CD4-positive, alpha-beta T cell (primary cell): Measurements from ENCODE around the gene AREG. TPM values are rescaled to one million over a fixed set of nuclear protein-coding genes. Genes with fewer than 3 reads are reported as not detected.

ENCODE experiments used
- ATAC-seq: fragments of 200-7000 bp; cut with Tn5 transposase; one replicate; pipeline ENCODE4 v1.10.0; 2022; ENCODE audit warnings: mild to moderate bottlenecking; ENCODE audit not compliant: poor library complexity
- CTCF ChIA-PET: fragments of 350-600 bp; sonication (Branson Sonifier 250); formaldehyde crosslinking; loops from one replicate; lab custom pipeline; 2021; ENCODE audit warnings: antibody characterized with exemption, inconsistent platforms; lab: Charles Lee
- POLR2A ChIA-PET: fragments of 350-600 bp; sonication (Branson Sonifier 250); formaldehyde crosslinking; loops from one replicate; lab custom pipeline; 2021; ENCODE audit warnings: antibody characterized with exemption, inconsistent platforms; lab: Charles Lee
- DNase-seq, 14 experiments: peaks; one replicate each; pipeline ENCODE4 v3.0.0-alpha.2; 2013 to 2020; ENCODE audit warnings: mixed read lengths in 2 of 14
- H3K27ac ChIP-seq, 2 donors: one replicate each; pipeline versions ENCODE4 v1.5.1 to v1.7.0; 2013; ENCODE audit warnings: low read length in 2 of 2, low read depth in 1 of 2, mild to moderate bottlenecking in 1 of 2
- H3K27me3 ChIP-seq, 2 experiments: 1 replicate in 1 of 2; 2 replicates in 1 of 2; pipeline versions ENCODE4 v1.6.1 to v1.7.0; 2013; ENCODE audit warnings: low read length in 2 of 2, control low read depth in 1 of 2, mild to moderate bottlenecking in 1 of 2, moderate library complexity in 1 of 2; ENCODE audit not compliant: insufficient read depth in 2 of 2, control insufficient read depth in 1 of 2
- H3K36me3 ChIP-seq: one replicate; pipeline ENCODE4 v1.6.1; 2013; ENCODE audit warnings: low read length, control low read depth; ENCODE audit not compliant: insufficient read depth
- H3K4me1 ChIP-seq: one replicate; pipeline ENCODE4 v1.6.1; 2013; ENCODE audit warnings: low read length, control low read depth; ENCODE audit not compliant: insufficient read depth
- H3K4me3 ChIP-seq: one replicate; pipeline ENCODE4 v1.5.1; 2013; ENCODE audit warnings: mild to moderate bottlenecking, low read length, moderate library complexity
- H3K9me3 ChIP-seq, 2 experiments: 1 replicate in 1 of 2; 2 replicates in 1 of 2; pipeline versions ENCODE4 v1.6.1 to v1.7.0; 2013; ENCODE audit warnings: low read length in 2 of 2, mild to moderate bottlenecking in 2 of 2, control low read depth in 1 of 2, moderate library complexity in 1 of 2; ENCODE audit not compliant: control insufficient read depth in 1 of 2, insufficient read depth in 1 of 2
- H3K27ac Mint-ChIP-seq: one replicate; pipeline ENCODE4 v1.8.0; 2020; ENCODE audit warnings: mixed read lengths
- H3K27me3 Mint-ChIP-seq: one replicate; pipeline ENCODE4 v1.8.0; 2021; ENCODE audit warnings: mixed read lengths
- H3K36me3 Mint-ChIP-seq: one replicate; pipeline ENCODE4 v1.8.0; 2021; ENCODE audit warnings: low read depth, mixed read lengths
- H3K4me1 Mint-ChIP-seq: one replicate; pipeline ENCODE4 v1.8.0; 2021; ENCODE audit warnings: low read depth, mixed read lengths
- H3K4me3 Mint-ChIP-seq: one replicate; pipeline ENCODE4 v1.8.0; 2020; ENCODE audit warnings: mild to moderate bottlenecking, mixed read lengths
- H3K9me3 Mint-ChIP-seq: one replicate; pipeline ENCODE4 v1.8.0; 2020; ENCODE audit warnings: mixed read lengths
- CTCF ChIP-seq: fragments of 200-600 bp; IDR thresholded peaks from one replicate; pipeline ENCODE4 v1.8.0; 2022; ENCODE audit warnings: antibody characterized with exemption, mild to moderate bottlenecking
- intact Hi-C, 2 experiments: fragments of 100-400 bp; cut with DNase I in 1 of 2; cut with micrococcal nuclease in 1 of 2; formaldehyde crosslinking; loops; one replicate each; pipeline versions ENCODE4 v1.15.1 to v1.9.0; 2023 to 2025; cut with DNase I, micrococcal nuclease
- total RNA-seq, 174 experiments: library from RNA in 2 of 174; stranded (reverse) in 2 of 174; gene quantifications; one replicate each; pipeline ENCODE4 v1.2.3 and lab custom pipeline; 2021 to 2026

Gene AREG
- total RNA-seq, 2 experiments from 2014 or later: 57.9 to 63.8 TPM

DNA sequence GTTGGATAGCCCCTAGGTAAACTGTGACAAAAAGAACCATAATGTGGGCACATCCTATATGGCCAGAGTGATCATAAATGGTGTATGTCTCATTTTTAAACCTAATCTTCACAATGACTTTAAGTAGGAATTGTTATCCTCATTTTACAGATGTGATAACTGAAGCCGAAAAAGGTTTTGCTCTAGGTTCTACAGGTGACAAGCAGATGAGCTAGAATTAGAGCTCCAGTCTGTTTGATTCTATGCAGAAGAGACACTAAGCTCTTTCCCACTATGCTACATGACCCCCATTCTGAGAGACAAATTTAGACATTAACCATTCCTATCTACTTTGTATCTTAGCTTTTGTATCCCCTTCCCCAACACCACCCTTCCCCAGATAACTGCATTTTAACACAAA is 2.0 kb downstream of the AREG start:
- no peak for ATAC-seq
- no peaks in the 10 kb centered on the region for H3K27me3 ChIP-seq
- Mint-ChIP-seq H3K36me3 (peaks cover 3% of the 10 kb centered on the region), H3K4me3 (peak overlapping the region; percentile 16), H3K27ac (no peak overlapping the region), H3K27me3 (peaks cover 5% of the 10 kb centered on the region), H3K4me1 (peaks cover 15% of the 10 kb centered on the region), H3K9me3 (no peaks in the 10 kb centered on the region)
- CTCF ChIA-PET: interaction anchor here (1.0 kb wide), 1 partner anchor 10 kb away, joined by 3 read pairs; no protein-coding TSS in a partner anchor
- no peak overlapping the region for H3K27ac ChIP-seq
- DNase-seq: no peak
- no peak for TF ChIP-seq CTCF
- POLR2A ChIA-PET: no interaction called here
- H3K36me3 ChIP-seq: no peaks in the 10 kb centered on the region
- H3K4me1 ChIP-seq: peaks cover 6% of the 10 kb centered on the region
- no peaks in the 10 kb centered on the region for H3K9me3 ChIP-seq
- intact Hi-C loops: loop anchor here (5.0 to 10.0 kb wide), 3 partner anchors 70 to 295 kb away; no protein-coding TSS in a partner anchor
- H3K4me3 ChIP-seq: no peak overlapping the region

GRCh38 chr4:74447636-74448233 is 2.8 kb downstream of the AREG start:
- Mint-ChIP-seq H3K27me3 (peaks cover 5% of the 10 kb centered on the region), H3K27ac (no peak overlapping the region), H3K36me3 (peaks cover 3% of the 10 kb centered on the region), H3K4me3 (no peak overlapping the region), H3K4me1 (peaks cover 15% of the 10 kb centered on the region), H3K9me3 (no peaks in the 10 kb centered on the region)
- CTCF ChIA-PET: interaction anchor here (1.0 kb wide), 1 partner anchor 9 kb away, joined by 3 read pairs; no protein-coding TSS in a partner anchor
- H3K36me3 ChIP-seq: no peaks in the 10 kb centered on the region
- no peak for TF ChIP-seq CTCF
- H3K27me3 ChIP-seq: no peaks in the 10 kb centered on the region
- POLR2A ChIA-PET: no interaction called here
- ATAC-seq (no peak), DNase-seq (no peak)
- H3K9me3 ChIP-seq: no peaks in the 10 kb centered on the region
- H3K27ac ChIP-seq: no peak overlapping the region
- peaks cover 6% of the 10 kb centered on the region for H3K4me1 ChIP-seq
- intact Hi-C loops: loop anchor here (5.0 to 10.0 kb wide), 3 partner anchors 70 to 295 kb away; no protein-coding TSS in a partner anchor
- no peak overlapping the region for H3K4me3 ChIP-seq

GRCh38 chr4:74449571-74450297 is 4.8 kb downstream of the AREG start:
- no peak overlapping the region for H3K4me3 Mint-ChIP-seq
- no peaks in the 10 kb centered on the region for H3K9me3 Mint-ChIP-seq
- TF ChIP-seq CTCF: no peak
- ChIA-PET CTCF (no interaction called here), POLR2A (no interaction called here)
- Histone ChIP-seq H3K4me3 (no peak overlapping the region), H3K36me3 (no peaks in the 10 kb centered on the region), H3K9me3 (no peaks in the 10 kb centered on the region), H3K27ac (no peak overlapping the region), H3K27me3 (no peaks in the 10 kb centered on the region), H3K4me1 (peaks cover 6% of the 10 kb centered on the region)
- H3K27me3 Mint-ChIP-seq: peaks cover 5% of the 10 kb centered on the region
- DNase-seq: no peak
- intact Hi-C loops: loop anchor here (5.0 to 10.0 kb wide), 3 partner anchors 72 to 297 kb away; no protein-coding TSS in a partner anchor
- ATAC-seq: no peak
- peaks cover 8% of the 10 kb centered on the region for H3K4me1 Mint-ChIP-seq
- peaks cover 3% of the 10 kb centered on the region for H3K36me3 Mint-ChIP-seq
- no peak overlapping the region for H3K27ac Mint-ChIP-seq
